Adipose tissue (tissue), 3 donors: Measurements from ENCODE around the gene PLEKHA5. TPM values are rescaled to one million over a fixed set of nuclear protein-coding genes. Genes with fewer than 3 reads are reported as not detected.

Experiments
- H3K27ac ChIP-seq: one replicate; pipeline ENCODE4 v1.5.1; 2013; ENCODE audit warnings: low read depth, low read length
- WGBS, 3 donors: extraction: QIAGEN DNeasy Blood & Tissue Kit; methylation state at CpG; one replicate each; pipeline ENCODE4 v1.1.7; 2013; 5-methylcytosine and 5-hydroxymethylcytosine counted together
- polyA plus RNA-seq, 3 donors: library from polyadenylated mRNA; stranded (reverse); fragments of 200-250 nt; gene quantifications; one replicate each; pipeline ENCODE4 v1.2.3, GENCODE V29; 2013
- donor health status: healthy with polysubstance abuse.
- donor health status: Bipolar disorder and iron deficiency.
- donor health status: healthy.

PLEKHA5 gene
- polyA plus RNA-seq, 3 donors: 5.4 to 24.7 (median 7.8) TPM

GRCh38 chr12:19239102-19239501, 109.6 kb downstream of the PLEKHA5 start:
- H3K27ac ChIP-seq: no peak overlapping the region
- 68 to 75% (median 70%) methylated on average over 5 of the region's 5 CpGs for WGBS, 3 donors

- WGBS, 3 donors: 56 to 64% (median 62%) methylated on average over 6 of the region's 6 CpGs
- H3K27ac ChIP-seq: no peak overlapping the region
Measured at GRCh38 chr12:19239616-19240234, 110.2 kb downstream of the PLEKHA5 start.

GRCh38 chr12:19242581-19242980, 113.0 kb downstream of the PLEKHA5 start:
- H3K27ac ChIP-seq: no peak overlapping the region

- 68 to 77% (median 73%) methylated on average over 2 of the region's 2 CpGs for WGBS, 3 donors
- H3K27ac ChIP-seq: no peak overlapping the region
Measured at GRCh38 chr12:19243551-19243950, 114.0 kb downstream of the PLEKHA5 start.

- H3K27ac ChIP-seq: no peak overlapping the region
Measured at GRCh38 chr12:19244312-19244711, 114.8 kb downstream of the PLEKHA5 start.

- H3K27ac ChIP-seq: no peak overlapping the region
- WGBS, 3 donors: 52 to 89% (median 67%) methylated on average over 4 of the region's 4 CpGs
Measured at GRCh38 chr12:19245106-19245505, 115.6 kb downstream of the PLEKHA5 start.

GRCh38 chr12:19245666-19246065, 116.1 kb downstream of the PLEKHA5 start:
- H3K27ac ChIP-seq: no peak overlapping the region
- WGBS, 3 donors: 71 to 91% (median 80%) methylated on average over 7 of the region's 7 CpGs

- 73 to 84% (median 77%) methylated on average over 4 of the region's 4 CpGs for WGBS, 3 donors
- no peak overlapping the region for H3K27ac ChIP-seq
Measured at GRCh38 chr12:19246933-19247332, 117.4 kb downstream of the PLEKHA5 start.

- H3K27ac ChIP-seq: no peak overlapping the region
- WGBS, 3 donors: 76 to 87% (median 84%) methylated on average over 3 of the region's 3 CpGs
Measured at GRCh38 chr12:19248929-19249602, 119.5 kb downstream of the PLEKHA5 start.

- H3K27ac ChIP-seq: no peak overlapping the region
- 52 to 68% (median 60%) methylated on average over 3 of the region's 3 CpGs for WGBS, 3 donors
Measured at GRCh38 chr12:19251481-19252132, 122.1 kb downstream of the PLEKHA5 start.

GRCh38 chr12:19260135-19260534, 130.6 kb downstream of the PLEKHA5 start:
- H3K27ac ChIP-seq: no peak overlapping the region
- 93 to 95% (median 95%) methylated on average over 2 of the region's 2 CpGs for WGBS, 3 donors

GRCh38 chr12:19261773-19262172, 132.2 kb downstream of the PLEKHA5 start:
- 89 to 94% (median 91%) methylated on average over 4 of the region's 4 CpGs for WGBS, 3 donors

GRCh38 chr12:19263672-19264071, 134.1 kb downstream of the PLEKHA5 start:
- H3K27ac ChIP-seq: no peak overlapping the region
- 92% methylated on average over 3 of the region's 3 CpGs for WGBS, 3 donors

More at GRCh38 chr12:19261773-19262172, 132.2 kb downstream of the PLEKHA5 start:
- no peak overlapping the region for H3K27ac ChIP-seq

GRCh38 chr12:19273482-19274330, 144.2 kb downstream of the PLEKHA5 start:
- 83 to 95% (median 84%) methylated on average over 4 of the region's 4 CpGs for WGBS, 3 donors
- H3K27ac ChIP-seq: no peak overlapping the region

GRCh38 chr12:19276767-19277166, 147.2 kb downstream of the PLEKHA5 start:
- H3K27ac ChIP-seq: no peak overlapping the region

GRCh38 chr12:19277711-19278110, 148.2 kb downstream of the PLEKHA5 start:
- no peak overlapping the region for H3K27ac ChIP-seq

GRCh38 chr12:19278407-19278806, 148.9 kb downstream of the PLEKHA5 start:
- 89 to 94% (median 91%) methylated on average over 2 of the region's 2 CpGs for WGBS, 3 donors
- no peak overlapping the region for H3K27ac ChIP-seq

GRCh38 chr12:19282133-19282699, 152.7 kb downstream of the PLEKHA5 start:
- no peak overlapping the region for H3K27ac ChIP-seq

GRCh38 chr12:19284658-19285057, 155.1 kb downstream of the PLEKHA5 start:
- H3K27ac ChIP-seq: no peak overlapping the region
- WGBS, 3 donors: 80 to 93% (median 90%) methylated on average over 2 of the region's 2 CpGs
